Cardiac muscle cell (in vitro differentiated cells and primary cell): ENCODE measurements around the gene NR2E3. TPM values are rescaled to one million over a fixed set of nuclear protein-coding genes. Genes with fewer than 3 reads are reported as not detected.

Source experiments
- DNase-seq, 2 donors: peaks; one replicate each; pipeline versions ENCODE4 v3.0.0 to v3.0.0-alpha.2; 2010 to 2017; ENCODE audit warnings: low read depth in 1 of 2, low spot score in 1 of 2
- H3K27ac ChIP-seq: fragments of 200-600 bp; sonication (generic); 2 replicates; pipeline ENCODE4 v1.5.1; 2016
- H3K27me3 ChIP-seq: fragments of 200-600 bp; sonication (generic); 2 replicates; pipeline ENCODE4 v1.6.0; 2016; ENCODE audit warnings: control low read depth
- H3K36me3 ChIP-seq: fragments of 200-600 bp; sonication (generic); 2 replicates; pipeline ENCODE4 v1.5.1; 2016; ENCODE audit warnings: control low read depth
- H3K4me1 ChIP-seq: fragments of 200-600 bp; sonication (generic); 2 replicates; pipeline ENCODE4 v1.8.1; 2017; ENCODE audit warnings: low read depth, mild to moderate bottlenecking, mixed run types
- H3K4me3 ChIP-seq: fragments of 200-600 bp; sonication (generic); 2 replicates; pipeline ENCODE4 v1.5.1; 2016; ENCODE audit warnings: mild to moderate bottlenecking
- H3K9me3 ChIP-seq: fragments of 200-600 bp; sonication (generic); 2 replicates; pipeline ENCODE4 v1.5.1; 2017; ENCODE audit warnings: low read depth, mild to moderate bottlenecking, control low read depth
- polyA plus RNA-seq: library from polyadenylated mRNA; unstranded; fragments of >200 nt; fragmentation: Nextera tagmentation; extraction: Ambion mirVana; gene quantifications from 2 replicates; pipeline ENCODE4 v1.2.1, GENCODE V29; 2016
- total RNA-seq: library from RNA; depleted of rRNA; stranded (reverse); fragments of >200 nt; gene quantifications from 2 replicates; pipeline ENCODE4 v1.2.3, GENCODE V29; 2016
- TF ChIP-seq, protein P1 (sequence below): IDR thresholded peaks from 2 replicates; pipeline ENCODE4 v1.5.1; 2012; ENCODE audit warnings: low read depth, mild to moderate bottlenecking, low read length

Gene NR2E3
- total and polyA plus RNA-seq, 2 experiments from 2014 or later, result 0.09 TPM; not detected in 1

DNA sequence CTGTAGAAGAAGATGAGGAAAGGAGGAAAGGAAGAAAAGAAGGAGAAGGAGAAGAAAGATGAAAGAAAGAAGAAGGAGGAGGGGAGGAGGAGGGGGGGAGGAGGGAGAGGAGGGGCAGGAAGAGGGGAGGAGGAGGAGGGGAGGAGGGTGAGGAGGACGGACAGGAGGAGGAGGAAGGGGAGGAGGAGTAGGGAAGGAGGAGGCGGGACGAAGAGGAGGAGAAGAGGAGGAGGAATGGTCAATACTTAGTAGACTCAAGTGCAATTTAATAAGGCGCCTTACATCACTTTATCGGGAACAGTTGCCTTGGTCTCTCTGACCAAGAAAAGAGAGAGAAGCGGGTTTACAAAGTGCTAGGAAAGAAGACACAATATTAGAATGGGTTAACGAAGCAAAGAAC, 23.7 kb upstream of the NR2E3 start:
- DNase-seq, result no peak
- Histone ChIP-seq H3K27ac (no peak overlapping the region), H3K27me3 (no peaks in the 10 kb centered on the region), H3K4me3 (no peak overlapping the region), H3K4me1 (peaks cover 12% of the 10 kb centered on the region), H3K36me3 (no peaks in the 10 kb centered on the region), H3K9me3 (no peaks in the 10 kb centered on the region)
- TF ChIP-seq, protein P1, sequence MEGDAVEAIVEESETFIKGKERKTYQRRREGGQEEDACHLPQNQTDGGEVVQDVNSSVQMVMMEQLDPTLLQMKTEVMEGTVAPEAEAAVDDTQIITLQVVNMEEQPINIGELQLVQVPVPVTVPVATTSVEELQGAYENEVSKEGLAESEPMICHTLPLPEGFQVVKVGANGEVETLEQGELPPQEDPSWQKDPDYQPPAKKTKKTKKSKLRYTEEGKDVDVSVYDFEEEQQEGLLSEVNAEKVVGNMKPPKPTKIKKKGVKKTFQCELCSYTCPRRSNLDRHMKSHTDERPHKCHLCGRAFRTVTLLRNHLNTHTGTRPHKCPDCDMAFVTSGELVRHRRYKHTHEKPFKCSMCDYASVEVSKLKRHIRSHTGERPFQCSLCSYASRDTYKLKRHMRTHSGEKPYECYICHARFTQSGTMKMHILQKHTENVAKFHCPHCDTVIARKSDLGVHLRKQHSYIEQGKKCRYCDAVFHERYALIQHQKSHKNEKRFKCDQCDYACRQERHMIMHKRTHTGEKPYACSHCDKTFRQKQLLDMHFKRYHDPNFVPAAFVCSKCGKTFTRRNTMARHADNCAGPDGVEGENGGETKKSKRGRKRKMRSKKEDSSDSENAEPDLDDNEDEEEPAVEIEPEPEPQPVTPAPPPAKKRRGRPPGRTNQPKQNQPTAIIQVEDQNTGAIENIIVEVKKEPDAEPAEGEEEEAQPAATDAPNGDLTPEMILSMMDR, result no peak

DNA sequence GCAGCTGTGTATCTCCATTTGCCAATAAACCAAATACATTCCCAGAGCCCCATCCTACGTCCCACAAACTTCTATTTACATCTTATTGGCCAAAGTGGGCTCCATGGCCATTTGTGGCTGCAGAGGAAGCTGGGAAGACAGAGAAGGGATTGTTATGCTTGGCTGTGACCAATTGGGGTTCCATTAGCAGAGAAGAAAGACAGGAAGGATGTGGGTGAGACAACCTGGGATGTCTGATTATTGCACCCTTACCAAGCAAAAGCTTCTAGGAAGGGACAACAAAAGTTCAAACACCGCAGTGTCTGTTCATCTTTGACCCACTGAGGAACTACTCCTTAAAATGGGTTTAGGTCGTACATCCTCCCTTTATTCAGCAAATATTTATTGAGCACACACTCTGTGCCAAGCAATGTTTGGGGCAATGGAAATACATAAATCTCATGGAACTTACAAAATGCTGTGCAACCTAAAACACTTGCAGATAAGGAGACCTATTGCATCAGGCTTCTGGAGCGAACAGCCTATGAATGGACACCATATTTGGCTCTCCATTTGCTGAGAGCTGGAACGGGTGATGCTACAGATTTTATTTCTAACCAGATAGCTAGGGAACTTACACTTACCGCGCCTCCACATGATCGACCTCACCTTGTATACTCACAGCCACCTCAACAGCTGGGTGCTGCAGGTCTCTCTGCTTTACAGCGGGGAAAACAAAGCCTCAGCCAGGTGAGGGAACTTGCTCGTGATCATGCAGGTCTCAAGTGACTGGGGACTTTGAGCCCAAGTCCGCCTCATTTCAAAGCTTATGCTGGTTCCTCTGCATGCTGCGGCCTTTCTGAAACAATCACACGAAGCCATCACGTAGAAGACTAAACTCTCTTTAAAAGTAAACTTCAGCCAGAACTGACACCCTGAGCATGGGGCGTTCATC, 21.4 kb upstream of the NR2E3 start:
- Histone ChIP-seq H3K36me3 (no peaks in the 10 kb centered on the region), H3K27me3 (no peaks in the 10 kb centered on the region), H3K9me3 (no peaks in the 10 kb centered on the region), H3K4me1 (no peaks in the 10 kb centered on the region), H3K4me3 (no peak overlapping the region), H3K27ac (no peak overlapping the region)
- peak in 1 of 2 donors; percentile 21 for DNase-seq
- TF ChIP-seq, protein P1, result no peak

DNA sequence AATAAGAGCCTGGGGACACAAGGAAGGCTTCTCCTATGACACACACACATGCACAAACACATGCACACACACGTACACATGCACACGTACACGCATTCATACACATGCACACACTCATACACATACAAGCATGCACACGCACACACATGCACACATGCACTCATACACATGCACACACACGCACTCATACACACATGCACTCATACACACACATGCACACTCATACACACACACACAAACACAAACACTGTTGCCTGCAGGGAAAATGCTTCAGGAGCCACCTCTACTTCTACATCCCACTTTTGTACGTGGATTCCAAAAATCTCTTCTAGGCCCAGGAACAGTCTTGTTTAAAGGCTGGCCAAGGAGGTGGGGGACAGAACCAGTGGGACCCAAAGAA, 20.7 kb upstream of the NR2E3 start:
- Histone ChIP-seq H3K27me3 (no peaks in the 10 kb centered on the region), H3K4me3 (no peak overlapping the region), H3K9me3 (no peaks in the 10 kb centered on the region), H3K4me1 (no peaks in the 10 kb centered on the region), H3K27ac (no peak overlapping the region), H3K36me3 (no peaks in the 10 kb centered on the region)
- no peak for DNase-seq
- TF ChIP-seq, protein P1, result no peak

DNA sequence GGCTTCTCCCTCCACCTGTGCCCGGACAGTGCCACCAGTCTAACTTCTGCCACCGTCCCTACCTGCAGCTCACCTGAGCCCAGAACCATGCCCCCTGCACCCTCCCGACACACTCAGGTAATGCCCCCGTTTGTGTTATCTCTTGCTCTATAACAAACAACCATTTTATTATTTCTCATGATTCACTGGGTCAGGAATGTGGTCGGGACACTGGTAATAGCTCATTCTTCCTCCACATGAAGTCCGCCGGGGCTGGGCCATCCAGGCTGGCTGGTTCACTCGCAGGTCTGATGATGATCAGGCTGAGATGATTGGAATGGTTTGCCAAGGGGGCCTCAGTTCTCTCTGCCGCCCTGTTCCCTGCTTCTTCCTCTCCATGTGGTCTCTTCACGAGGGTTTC, 20.3 kb upstream of the NR2E3 start:
- Histone ChIP-seq H3K27ac (no peak overlapping the region), H3K4me1 (no peaks in the 10 kb centered on the region), H3K4me3 (no peak overlapping the region), H3K9me3 (no peaks in the 10 kb centered on the region), H3K36me3 (no peaks in the 10 kb centered on the region), H3K27me3 (no peaks in the 10 kb centered on the region)
- no peak for DNase-seq
- TF ChIP-seq, protein P1, result no peak

DNA sequence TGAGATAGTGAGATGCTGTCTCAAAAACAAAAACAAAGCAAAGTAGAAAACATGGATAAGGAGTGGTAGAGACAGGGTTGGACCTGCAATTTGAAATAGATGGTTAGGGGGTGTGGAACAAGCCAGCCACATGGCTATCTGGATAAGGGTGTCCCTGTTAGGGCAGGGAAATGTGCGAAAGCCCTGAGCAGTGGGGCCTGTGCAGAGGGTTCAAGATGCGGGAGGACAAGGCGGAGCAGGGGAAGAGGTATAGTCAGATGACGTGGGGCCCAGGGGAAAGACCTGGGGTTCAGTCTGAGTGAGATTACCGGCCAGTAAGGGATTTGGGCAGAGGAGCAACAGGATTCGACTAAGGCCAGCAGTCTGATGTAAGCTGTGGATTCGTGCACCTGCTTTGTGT, 18.4 kb upstream of the NR2E3 start:
- TF ChIP-seq, protein P1, result no peak
- no peaks in the 10 kb centered on the region for H3K27me3 ChIP-seq
- H3K4me3 ChIP-seq, result no peak overlapping the region
- no peaks in the 10 kb centered on the region for H3K9me3 ChIP-seq
- DNase-seq, result no peak
- no peaks in the 10 kb centered on the region for H3K36me3 ChIP-seq
- H3K27ac ChIP-seq, result no peak overlapping the region
- no peaks in the 10 kb centered on the region for H3K4me1 ChIP-seq
